SK-N-SH (cell line): ENCODE results near the gene SMARCE1. TPM values are rescaled to one million over a fixed set of nuclear protein-coding genes. Genes with fewer than 3 reads are reported as not detected.

Experiments
- CTCF ChIA-PET: fragments of 300-600, 350-600 bp; formaldehyde crosslinking; extraction: SDS; loops from one replicate; lab custom pipeline; 2021; lab: Yijun Ruan, JAX
- POLR2A ChIA-PET: fragments of 350-600 bp; sonication (Branson Sonifier 250); formaldehyde crosslinking; extraction: SDS; loops from one replicate; lab custom pipeline; 2020; ENCODE audit warnings: antibody characterized with exemption, inconsistent platforms; lab: Yijun Ruan, JAX
- DNase-seq: peaks from one replicate; pipeline ENCODE4 v3.0.0; 2012
- H2AFZ ChIP-seq: fragments of 200-600 bp; sonication (generic); 2 replicates; pipeline ENCODE4 v1.8.1; 2016; ENCODE audit warnings: antibody characterized with exemption, mild to moderate bottlenecking, low read depth
- H3F3A ChIP-seq: fragments of 200-600 bp; sonication (generic); replicated peaks from 2 replicates; pipeline ENCODE3; 2016; ENCODE audit warnings: antibody characterized with exemption, mild to moderate bottlenecking; ENCODE audit not compliant: insufficient read depth
- H3K27ac ChIP-seq, 2 experiments: fragments of 200-500 bp in 1 of 2; fragments of 200-600 bp in 1 of 2; sonication (Bioruptor generic) in 1 of 2; sonication (generic), shearing (Covaris generic) in 1 of 2; 2 replicates each; pipeline versions ENCODE4 v1.5.1 to v1.6.1; 2014 to 2016; ENCODE audit warnings: low read depth in 2 of 2, inconsistent platforms in 1 of 2, low read length in 1 of 2, mild to moderate bottlenecking in 1 of 2, mixed read lengths in 1 of 2
- H3K27me3 ChIP-seq: fragments of 200-600 bp; sonication (generic), shearing (Covaris generic); 2 replicates; pipeline ENCODE4 v1.6.1; 2016; ENCODE audit warnings: mixed run types; ENCODE audit not compliant: insufficient read depth
- H3K36me3 ChIP-seq, 2 experiments: fragments of 200-500 bp in 1 of 2; fragments of 200-600 bp in 1 of 2; sonication (Bioruptor generic) in 1 of 2; sonication (generic) in 1 of 2; replicated peaks in 1 of 2; 2 replicates each; pipeline versions ENCODE3 to v1.5.1; 2014 to 2016; ENCODE audit warnings: low read length in 1 of 2, mild to moderate bottlenecking in 1 of 2; ENCODE audit not compliant: insufficient read depth in 2 of 2, control insufficient read depth in 1 of 2
- H3K4me1 ChIP-seq, 2 experiments: fragments of 200-500 bp in 1 of 2; fragments of 200-600 bp in 1 of 2; sonication (Bioruptor generic) in 1 of 2; sonication (generic), shearing (Covaris generic) in 1 of 2; 2 replicates each; pipeline versions ENCODE4 v1.5.1 to v1.6.1; 2014 to 2016; ENCODE audit warnings: low read depth in 1 of 2, low read length in 1 of 2, mixed run types in 1 of 2; ENCODE audit not compliant: insufficient read depth in 2 of 2, control insufficient read depth in 1 of 2
- H3K4me2 ChIP-seq: fragments of 200-600 bp; sonication (generic), shearing (Covaris generic); 2 replicates; pipeline ENCODE4 v1.6.1; 2017; ENCODE audit warnings: mixed run types
- H3K4me3 ChIP-seq, 2 experiments: fragments of 200-500 bp in 1 of 2; fragments of 200-600 bp in 1 of 2; sonication (Bioruptor generic) in 1 of 2; sonication (generic), shearing (Covaris generic) in 1 of 2; 2 replicates each; pipeline versions ENCODE4 v1.5.1 to v1.8.1; 2014 to 2016; ENCODE audit warnings: low read depth in 2 of 2, inconsistent platforms in 1 of 2, low read length in 1 of 2, mild to moderate bottlenecking in 1 of 2, mixed read lengths in 1 of 2, moderate library complexity in 1 of 2
- H3K79me2 ChIP-seq: fragments of 200-600 bp; sonication (generic); 2 replicates; pipeline ENCODE4 v1.8.1; 2017; ENCODE audit warnings: mild to moderate bottlenecking; ENCODE audit not compliant: insufficient read depth
- H3K9ac ChIP-seq: fragments of 200-600 bp; sonication (generic); 2 replicates; pipeline ENCODE4 v1.6.1; 2017; ENCODE audit warnings: mixed run types
- H3K9me2 ChIP-seq: fragments of 200-600 bp; sonication (generic); 2 replicates; pipeline ENCODE4 v1.6.1; 2017; ENCODE audit warnings: mixed run types
- H3K9me3 ChIP-seq: fragments of 200-600 bp; sonication (generic); 2 replicates; pipeline ENCODE4 v1.6.1; 2017; ENCODE audit warnings: mixed run types, mild to moderate bottlenecking, moderate library complexity
- H4K20me1 ChIP-seq: fragments of 200-600 bp; sonication (generic); 2 replicates; pipeline ENCODE4 v1.6.1; 2017; ENCODE audit warnings: mild to moderate bottlenecking, mixed run types; ENCODE audit not compliant: insufficient read depth
- EZH2phosphoT487 ChIP-seq: fragments of 200-600 bp; sonication (generic); IDR thresholded peaks from 2 replicates; pipeline ENCODE4 v1.6.1; 2017; ENCODE audit warnings: low read depth, mixed run types, mild to moderate bottlenecking, antibody characterized with exemption, moderate library complexity, borderline replicate concordance
- FOSL2 ChIP-seq: IDR thresholded peaks from 2 replicates; pipeline ENCODE4 v1.4.0; 2012; ENCODE audit warnings: low read depth, mild to moderate bottlenecking, moderate library complexity, borderline replicate concordance
- FOXJ3 ChIP-seq: sonication (generic); formaldehyde crosslinking; IDR thresholded peaks from 2 replicates; pipeline ENCODE4 v1.5.1; 2020; ENCODE audit warnings: mild to moderate bottlenecking, missing genetic modification reagents
- GABPA ChIP-seq: IDR thresholded peaks from 2 replicates; pipeline ENCODE4 v1.4.0; 2012; ENCODE audit warnings: low read depth, mild to moderate bottlenecking
- GATA2 ChIP-seq: sonication (generic); formaldehyde crosslinking; IDR thresholded peaks from 2 replicates; pipeline ENCODE4 v1.5.0; 2020; ENCODE audit warnings: mild to moderate bottlenecking, missing genetic modification reagents
- JUND ChIP-seq: IDR thresholded peaks from 2 replicates; pipeline ENCODE4 v1.4.0; 2012
- NFIC ChIP-seq: IDR thresholded peaks from 2 replicates; pipeline ENCODE4 v1.4.0; 2012; ENCODE audit warnings: borderline replicate concordance
- RAD21 ChIP-seq: IDR thresholded peaks from 2 replicates; pipeline ENCODE4 v1.6.1; 2012; ENCODE audit warnings: mild to moderate bottlenecking, low read length
- SIN3A ChIP-seq: IDR thresholded peaks from 2 replicates; pipeline ENCODE4 v1.6.1; 2012; ENCODE audit warnings: low read depth, mild to moderate bottlenecking, low read length, moderate library complexity, borderline replicate concordance
- TEAD4 ChIP-seq: IDR thresholded peaks from 2 replicates; pipeline ENCODE4 v1.4.0; 2012; ENCODE audit warnings: mild to moderate bottlenecking, borderline replicate concordance; ENCODE audit not compliant: insufficient read depth
- USF1 ChIP-seq: IDR thresholded peaks from 2 replicates; pipeline ENCODE4 v1.4.0; 2012; ENCODE audit warnings: low read depth, borderline replicate concordance
- WGBS: methylation state at CpG from one replicate; pipeline ENCODE4 v1.1.6; 2017; ENCODE audit warnings: low lambda C conversion rate; 5-methylcytosine and 5-hydroxymethylcytosine counted together
- polyA plus RNA-seq, 3 experiments: library from polyadenylated mRNA; depleted of rRNA; stranded (reverse); fragments of >200 nt; gene quantifications; 2 replicates each; pipeline ENCODE4 v1.2.3, GENCODE V29; 2012
- TF ChIP-seq, protein P1 (sequence below): fragments of 150-350 bp; IDR thresholded peaks from 2 replicates; pipeline ENCODE4 v1.6.1; 2016; ENCODE audit warnings: mild to moderate bottlenecking, low read depth, low read length
- TF ChIP-seq, protein P2 (sequence below): IDR thresholded peaks from 2 replicates; pipeline ENCODE4 v1.4.0; 2012; ENCODE audit warnings: low read depth, borderline replicate concordance

The SMARCE1 gene
- polyA plus RNA-seq, 1 of the 3 experiments (the other 2 are of a cell fraction) = 45.9 TPM

DNA sequence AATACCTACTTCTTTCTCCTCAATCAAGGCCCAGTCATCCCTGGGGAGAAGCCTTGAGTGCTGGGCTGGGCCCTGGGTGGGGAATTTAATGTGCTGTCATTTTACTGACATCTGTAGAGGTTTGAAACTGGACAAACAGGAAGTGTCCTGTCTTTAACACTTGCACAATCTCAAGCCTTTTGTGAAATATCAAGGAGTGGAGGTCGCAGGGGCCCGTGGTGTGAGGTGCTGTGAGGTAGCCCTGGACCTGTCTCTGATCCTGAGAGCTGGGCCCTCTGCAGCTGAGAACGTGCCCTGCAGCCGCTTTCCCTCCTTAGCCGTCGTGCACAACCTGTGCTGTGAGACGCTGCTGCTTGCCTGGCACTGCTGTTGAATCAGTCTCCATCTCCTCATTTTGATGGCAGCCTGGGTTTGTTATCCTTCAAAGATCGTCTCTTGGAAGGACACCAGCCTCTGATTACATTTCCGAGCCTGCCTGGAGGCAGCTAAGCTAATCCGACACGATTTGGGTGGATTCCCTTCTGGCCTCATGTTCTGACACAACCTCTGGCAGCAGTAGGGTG lies 29.9 kb downstream of the SMARCE1 start:
- CTCF ChIA-PET = interaction anchor here (1.0 to 4.7 kb wide), 2 partner anchors 12 to 174 kb away, joined by 3 to 37 read pairs; no protein-coding TSS in a partner anchor
- peaks cover 48% of the 10 kb centered on the region for H3K27me3 ChIP-seq
- H3F3A ChIP-seq = no peaks in the 10 kb centered on the region
- TF ChIP-seq GABPA = no peak
- peak; percentile 25; the same call in 1 of the 2 replicates for TF ChIP-seq GATA2
- TF ChIP-seq, all 33 proteins: peak for 1
- peaks cover 0 to 12% of the 10 kb centered on the region in 2 experiments; a peak in 1 of 4 replicates for H3K4me1 ChIP-seq
- H3K4me3 ChIP-seq = no peak overlapping the region
- H3K9ac ChIP-seq = no peak overlapping the region
- H3K27ac ChIP-seq = no peak overlapping the region
- H3K36me3 ChIP-seq = no peaks in the 10 kb centered on the region
- DNase-seq = peak; percentile 26
- no peak overlapping the region for H3K4me2 ChIP-seq
- H4K20me1 ChIP-seq = no peaks in the 10 kb centered on the region
- H2AFZ ChIP-seq = no peak overlapping the region
- H3K9me2 ChIP-seq = no peaks in the 10 kb centered on the region
- 35% methylated on average over 10 of the region's 11 CpGs for WGBS
- H3K9me3 ChIP-seq = no peaks in the 10 kb centered on the region
- POLR2A ChIA-PET = no interaction called here
- no peaks in the 10 kb centered on the region for H3K79me2 ChIP-seq

- CTCF ChIA-PET = interaction anchor here (1.7 kb wide), 1 partner anchor 26 kb away, joined by 4 read pairs; no protein-coding TSS in a partner anchor
- H2AFZ ChIP-seq = no peak overlapping the region
- peaks cover 51% of the 10 kb centered on the region for H3K27me3 ChIP-seq
- no peaks in the 10 kb centered on the region for H3K79me2 ChIP-seq
- H3K4me1 ChIP-seq = peaks cover 0 to 13% of the 10 kb centered on the region in 2 experiments; a peak in 1 of 4 replicates
- H3K9me3 ChIP-seq = no peaks in the 10 kb centered on the region
- no peaks in the 10 kb centered on the region for H4K20me1 ChIP-seq
- H3K4me2 ChIP-seq = no peak overlapping the region
- no peak overlapping the region for H3K4me3 ChIP-seq
- no peaks in the 10 kb centered on the region for H3K9me2 ChIP-seq
- WGBS = 53% methylated on average over 3 of the region's 3 CpGs
- TF ChIP-seq EZH2phosphoT487 = no peak
- TF ChIP-seq FOXJ3 (CRISPR knock-in tag) = no peak
- TF ChIP-seq, protein P1, sequence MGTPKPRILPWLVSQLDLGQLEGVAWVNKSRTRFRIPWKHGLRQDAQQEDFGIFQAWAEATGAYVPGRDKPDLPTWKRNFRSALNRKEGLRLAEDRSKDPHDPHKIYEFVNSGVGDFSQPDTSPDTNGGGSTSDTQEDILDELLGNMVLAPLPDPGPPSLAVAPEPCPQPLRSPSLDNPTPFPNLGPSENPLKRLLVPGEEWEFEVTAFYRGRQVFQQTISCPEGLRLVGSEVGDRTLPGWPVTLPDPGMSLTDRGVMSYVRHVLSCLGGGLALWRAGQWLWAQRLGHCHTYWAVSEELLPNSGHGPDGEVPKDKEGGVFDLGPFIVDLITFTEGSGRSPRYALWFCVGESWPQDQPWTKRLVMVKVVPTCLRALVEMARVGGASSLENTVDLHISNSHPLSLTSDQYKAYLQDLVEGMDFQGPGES = no peak
- no peak for TF ChIP-seq NFIC
- TF ChIP-seq SIN3A = no peak
- TF ChIP-seq, protein P2, sequence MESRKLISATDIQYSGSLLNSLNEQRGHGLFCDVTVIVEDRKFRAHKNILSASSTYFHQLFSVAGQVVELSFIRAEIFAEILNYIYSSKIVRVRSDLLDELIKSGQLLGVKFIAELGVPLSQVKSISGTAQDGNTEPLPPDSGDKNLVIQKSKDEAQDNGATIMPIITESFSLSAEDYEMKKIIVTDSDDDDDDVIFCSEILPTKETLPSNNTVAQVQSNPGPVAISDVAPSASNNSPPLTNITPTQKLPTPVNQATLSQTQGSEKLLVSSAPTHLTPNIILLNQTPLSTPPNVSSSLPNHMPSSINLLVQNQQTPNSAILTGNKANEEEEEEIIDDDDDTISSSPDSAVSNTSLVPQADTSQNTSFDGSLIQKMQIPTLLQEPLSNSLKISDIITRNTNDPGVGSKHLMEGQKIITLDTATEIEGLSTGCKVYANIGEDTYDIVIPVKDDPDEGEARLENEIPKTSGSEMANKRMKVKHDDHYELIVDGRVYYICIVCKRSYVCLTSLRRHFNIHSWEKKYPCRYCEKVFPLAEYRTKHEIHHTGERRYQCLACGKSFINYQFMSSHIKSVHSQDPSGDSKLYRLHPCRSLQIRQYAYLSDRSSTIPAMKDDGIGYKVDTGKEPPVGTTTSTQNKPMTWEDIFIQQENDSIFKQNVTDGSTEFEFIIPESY = no peak
- TF ChIP-seq JUND = no peak
- TF ChIP-seq RAD21 = no peak
- TF ChIP-seq TEAD4 = no peak
- TF ChIP-seq FOSL2 = no peak
- no peak for TF ChIP-seq USF1
- no peaks in the 10 kb centered on the region for H3F3A ChIP-seq
- no peak for DNase-seq
- no peak overlapping the region for H3K9ac ChIP-seq
- H3K27ac ChIP-seq = no peak overlapping the region
- H3K36me3 ChIP-seq = no peaks in the 10 kb centered on the region
- POLR2A ChIA-PET = no interaction called here
These were observed 31.0 kb downstream of the SMARCE1 start for GRCh38 chr17:40616592-40616991.
